Measurements from ENCODE around the gene SPATA9. TPM values are rescaled to one million over a fixed set of nuclear protein-coding genes. Genes with fewer than 3 reads are reported as not detected.

SPATA9 gene
- total and polyA plus RNA-seq, 2 of the 13 experiments (the other 11 are each of a cell fraction or from before 2014, with no cell fraction given): not detected

- no peak for TF ChIP-seq ZBTB34 (CRISPR knock-in tag; IDR thresholded peaks at IDR 0.05)
These were observed 39.6 kb downstream of the SPATA9 start (continued) for GRCh38 chr5:95643152-95643551.

- POLR2A ChIA-PET: interaction anchor here (0.9 to 1.3 kb wide), 2 partner anchors 89 to 182 kb away, joined by 3 read pairs; partner anchors contain the start of gene RHOBTB3
- Histone ChIP-seq H3K9me3 (ENCODE audit: low read length) (no peaks in the 10 kb centered on the region), H3K36me3 (replicated peaks in 1 of 2; ENCODE audit: control insufficient read depth in 1 of 2, insufficient read depth in 2 of 2, low read length in 2 of 2) (no peaks in the 10 kb centered on the region), H2AFZ (ENCODE audit: low read length) (no peak overlapping the region), H3K9ac (ENCODE audit: insufficient read depth, low read depth, low read length) (no peak overlapping the region), H3K27ac (ENCODE audit: extremely low read length, insufficient read depth, low read length) (no peak overlapping the region), H3K4me3 (replicated peaks in 1 of 3; ENCODE audit: insufficient read depth in 1 of 3, low read depth in 2 of 3, low read length in 3 of 3) (peak overlapping the region in 1 of 3 experiments; percentile 31; a peak in 2 of 6 replicates), H3K27me3 (ENCODE audit: control insufficient read depth in 1 of 2, insufficient read depth in 2 of 2, low read length in 2 of 2) (peaks cover 0 to under 1% of the 10 kb centered on the region in 2 experiments; a peak in 2 of 5 replicates), H4K20me1 (ENCODE audit: insufficient read depth, low read length) (no peaks in the 10 kb centered on the region), H3K79me2 (ENCODE audit: insufficient read depth, low read length) (no peaks in the 10 kb centered on the region), H3K4me2 (ENCODE audit: low read depth, low read length) (peak overlapping the region; percentile 77), H3K4me1 (ENCODE audit: insufficient read depth, low read length) (peaks cover 52% of the 10 kb centered on the region)
- FAIRE-seq (peak; percentile 36), DNase-seq (ENCODE audit: low spot score) (peak; percentile 77), ATAC-seq (peak; percentile 36)
- 11% methylated on average over 3 of the region's 5 CpGs for WGBS (ENCODE audit: low lambda C conversion rate)
- in situ Hi-C loops (cut with HindIII; ENCODE audit: extremely low pct_ligation_motif_present, low pct_unique_long_range_greater_than_20kb): loop anchor here (5.0 to 25.0 kb wide), 2 partner anchors 201 to 696 kb away; no protein-coding TSS in a partner anchor
- CTCF ChIA-PET (ENCODE audit: low intra/inter-chr PET ratio, low total read pairs): no interaction called here
- no TSS peak for BruUV-seq (replicated peaks)
- intact Hi-C loops (cut with micrococcal nuclease; ENCODE audit: unreplicated experiment): loop anchor here (10.0 kb wide), 3 partner anchors 87 to 953 kb away; partner anchors contain the start of genes ARSK and SKIC3
- TF ChIP-seq ZNF121 (CRISPR knock-in tag; IDR thresholded peaks at IDR 0.05) (peak; percentile 44; the same call in 1 of the 2 replicates), SNAPC4 (CRISPR knock-in tag; IDR thresholded peaks at IDR 0.05) (no peak), ZMYM4 (CRISPR knock-in tag; IDR thresholded peaks at IDR 0.05) (peak; percentile 34; the same call in 1 of the 2 replicates), FOXA3 (CRISPR knock-in tag; IDR thresholded peaks at IDR 0.05) (0 out of 2 replicates have a peak, but pooled peaks have one; percentile 9), GATA4 (IDR thresholded peaks at IDR 0.05; ENCODE audit: borderline replicate concordance, low read depth) (no peak)
- TF ChIP-seq, protein P1, sequence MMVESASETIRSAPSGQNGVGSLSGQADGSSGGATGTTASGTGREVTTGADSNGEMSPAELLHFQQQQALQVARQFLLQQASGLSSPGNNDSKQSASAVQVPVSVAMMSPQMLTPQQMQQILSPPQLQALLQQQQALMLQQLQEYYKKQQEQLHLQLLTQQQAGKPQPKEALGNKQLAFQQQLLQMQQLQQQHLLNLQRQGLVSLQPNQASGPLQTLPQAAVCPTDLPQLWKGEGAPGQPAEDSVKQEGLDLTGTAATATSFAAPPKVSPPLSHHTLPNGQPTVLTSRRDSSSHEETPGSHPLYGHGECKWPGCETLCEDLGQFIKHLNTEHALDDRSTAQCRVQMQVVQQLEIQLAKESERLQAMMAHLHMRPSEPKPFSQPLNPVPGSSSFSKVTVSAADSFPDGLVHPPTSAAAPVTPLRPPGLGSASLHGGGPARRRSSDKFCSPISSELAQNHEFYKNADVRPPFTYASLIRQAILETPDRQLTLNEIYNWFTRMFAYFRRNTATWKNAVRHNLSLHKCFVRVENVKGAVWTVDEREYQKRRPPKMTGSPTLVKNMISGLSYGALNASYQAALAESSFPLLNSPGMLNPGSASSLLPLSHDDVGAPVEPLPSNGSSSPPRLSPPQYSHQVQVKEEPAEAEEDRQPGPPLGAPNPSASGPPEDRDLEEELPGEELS (CRISPR knock-in tag; IDR thresholded peaks at IDR 0.05): 0 out of 2 replicates have a peak, but pooled peaks have one; percentile 21
- TF ChIP-seq, protein P2, sequence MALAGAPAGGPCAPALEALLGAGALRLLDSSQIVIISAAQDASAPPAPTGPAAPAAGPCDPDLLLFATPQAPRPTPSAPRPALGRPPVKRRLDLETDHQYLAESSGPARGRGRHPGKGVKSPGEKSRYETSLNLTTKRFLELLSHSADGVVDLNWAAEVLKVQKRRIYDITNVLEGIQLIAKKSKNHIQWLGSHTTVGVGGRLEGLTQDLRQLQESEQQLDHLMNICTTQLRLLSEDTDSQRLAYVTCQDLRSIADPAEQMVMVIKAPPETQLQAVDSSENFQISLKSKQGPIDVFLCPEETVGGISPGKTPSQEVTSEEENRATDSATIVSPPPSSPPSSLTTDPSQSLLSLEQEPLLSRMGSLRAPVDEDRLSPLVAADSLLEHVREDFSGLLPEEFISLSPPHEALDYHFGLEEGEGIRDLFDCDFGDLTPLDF (CRISPR knock-in tag; IDR thresholded peaks at IDR 0.05): no peak
These were observed 41.0 kb downstream of the SPATA9 start for GRCh38 chr5:95641741-95642220.
